GM19324 (cell line): ENCODE measurements around the gene TNKS2.

Experiments
- ATAC-seq: cut with Tn5 transposase; IDR thresholded peaks from one replicate; pipeline ENCODE4 v1.9.1; 2021; ENCODE audit warnings: mild to moderate bottlenecking, moderate library complexity; ENCODE audit not compliant: unreplicated experiment, low FRiP score

Gene TNKS2

GRCh38 chr10:91907033-91907594, 108.9 kb downstream of the TNKS2 start:
- no peak for ATAC-seq

GRCh38 chr10:91907914-91908336, 109.7 kb downstream of the TNKS2 start:
- ATAC-seq = no peak

- peak; percentile 96 for ATAC-seq
Observed at GRCh38 chr10:91908337-91909116, 110.3 kb downstream of the TNKS2 start.

- ATAC-seq = no peak
Observed at GRCh38 chr10:91909117-91909677, 111.0 kb downstream of the TNKS2 start, which contains the start of gene FGFBP3. FGFBP3 (minus strand) TSS chr10:91909486; CDS start chr10:91908969, 517 bp downstream.

GRCh38 chr10:91910467-91910866, 112.2 kb downstream of the TNKS2 start:
- ATAC-seq = no peak
